Neural cell (in vitro differentiated cells): ENCODE data around the gene STK40. TPM values are rescaled to one million over a fixed set of nuclear protein-coding genes. Genes with fewer than 3 reads are reported as not detected.

ENCODE experiments used
- H2AFZ ChIP-seq: fragments of 200-600, 300-800 bp; sonication (generic), shearing (Covaris generic); 2 replicates; pipeline ENCODE4 v1.6.0; 2014; ENCODE audit warnings: low read depth, mild to moderate bottlenecking, antibody characterized with exemption, low read length, moderate library complexity
- H3F3A ChIP-seq: fragments of 200-600 bp; shearing (Covaris generic); 2 replicates; pipeline ENCODE4 v1.6.1; 2016; ENCODE audit warnings: mild to moderate bottlenecking, moderate library complexity, mixed read lengths, antibody characterized with exemption, low read length; ENCODE audit not compliant: insufficient read depth, poor library complexity, severe bottlenecking
- H3K27ac ChIP-seq: fragments of 200-600, 300-800 bp; sonication (generic), shearing (Covaris generic); 2 replicates; pipeline ENCODE4 v1.5.1; 2014; ENCODE audit warnings: mild to moderate bottlenecking, low read length, moderate library complexity
- H3K27me3 ChIP-seq: fragments of 300-800, 200-600 bp; sonication (generic), shearing (Covaris generic); 2 replicates; pipeline ENCODE4 v1.6.0; 2014; ENCODE audit warnings: mild to moderate bottlenecking, low read depth, low read length, moderate library complexity; ENCODE audit not compliant: insufficient read depth
- H3K36me3 ChIP-seq: fragments of 300-800, 200-600 bp; sonication (generic), shearing (Covaris generic); 2 replicates; pipeline ENCODE4 v1.5.1; 2014; ENCODE audit warnings: mild to moderate bottlenecking, antibody characterized with exemption, low read length, moderate library complexity; ENCODE audit not compliant: insufficient read depth
- H3K4me2 ChIP-seq: fragments of 300-800, 200-600 bp; sonication (generic), shearing (Covaris generic); 2 replicates; pipeline ENCODE4 v1.6.0; 2014; ENCODE audit warnings: mild to moderate bottlenecking, low read length
- H3K4me3 ChIP-seq: fragments of 300-800, 200-600 bp; sonication (generic), shearing (Covaris generic); 2 replicates; pipeline ENCODE4 v1.5.1; 2014; ENCODE audit warnings: mild to moderate bottlenecking, low read length, moderate library complexity
- H3K79me2 ChIP-seq: fragments of 200-600 bp; shearing (Covaris generic); replicated peaks from 2 replicates; pipeline ENCODE4 v1.6.0; 2014; ENCODE audit warnings: mild to moderate bottlenecking, low read length, moderate library complexity; ENCODE audit not compliant: insufficient read depth
- H3K9ac ChIP-seq: fragments of 300-800, 200-600 bp; sonication (generic), shearing (Covaris generic); 2 replicates; pipeline ENCODE4 v1.6.1; 2016; ENCODE audit warnings: mild to moderate bottlenecking, low read length, mixed read lengths
- H3K9me2 ChIP-seq: fragments of 200-600 bp; shearing (Covaris generic); 2 replicates; pipeline ENCODE4 v1.6.1; 2016; ENCODE audit warnings: mild to moderate bottlenecking, low read length, mixed read lengths; ENCODE audit not compliant: insufficient read depth
- H3K9me3 ChIP-seq: fragments of 200-600, 300-800 bp; sonication (generic), shearing (Covaris generic); 2 replicates; pipeline ENCODE4 v1.6.1; 2016; ENCODE audit warnings: mild to moderate bottlenecking, mixed run types, low read length, moderate library complexity, mixed read lengths
- H4K20me1 ChIP-seq: fragments of 200-600 bp; shearing (Covaris generic); 2 replicates; pipeline ENCODE4 v1.6.1; 2016; ENCODE audit warnings: mild to moderate bottlenecking, mixed run types; ENCODE audit not compliant: insufficient read depth
- CTCF ChIP-seq: fragments of 450-650 bp; IDR thresholded peaks from 2 replicates; pipeline ENCODE4 v1.5.1; 2014; ENCODE audit warnings: antibody characterized with exemption, mild to moderate bottlenecking, moderate library complexity; ENCODE audit not compliant: poor library complexity, severe bottlenecking
- EP300 ChIP-seq: fragments of 450-650 bp; conservative IDR thresholded peaks from 2 replicates; pipeline ENCODE4 v1.6.1; 2014; ENCODE audit warnings: antibody characterized with exemption, mild to moderate bottlenecking, moderate library complexity; ENCODE audit not compliant: poor library complexity, severe bottlenecking
- EZH2 ChIP-seq: fragments of 200-600, 300-800 bp; shearing (Covaris generic), sonication (generic); IDR thresholded peaks from 2 replicates; pipeline ENCODE4 v1.6.1; 2014; ENCODE audit warnings: antibody characterized with exemption, low read length, borderline replicate concordance, mild to moderate bottlenecking; ENCODE audit not compliant: insufficient read depth, poor library complexity, severe bottlenecking
- MXI1 ChIP-seq: fragments of 450-650 bp; conservative IDR thresholded peaks from 2 replicates; pipeline ENCODE4 v1.6.1; 2014; ENCODE audit warnings: antibody characterized with exemption, mild to moderate bottlenecking; ENCODE audit not compliant: poor library complexity, severe bottlenecking
- POLR2AphosphoS5 ChIP-seq: IDR thresholded peaks from 2 replicates; pipeline ENCODE4 v1.6.1; 2012
- RAD21 ChIP-seq: fragments of 450-650 bp; conservative IDR thresholded peaks from 2 replicates; pipeline ENCODE4 v1.6.1; 2014; ENCODE audit warnings: antibody characterized with exemption, mild to moderate bottlenecking, moderate library complexity
- SMC3 ChIP-seq: fragments of 450-650 bp; conservative IDR thresholded peaks from 2 replicates; pipeline ENCODE4 v1.6.1; 2014; ENCODE audit warnings: antibody characterized with exemption, mild to moderate bottlenecking, moderate library complexity; ENCODE audit not compliant: poor library complexity
- TAF1 ChIP-seq: IDR thresholded peaks from 2 replicates; pipeline ENCODE4 v1.6.1; 2012; ENCODE audit warnings: low read depth
- polyA plus RNA-seq: library from polyadenylated mRNA; depleted of rRNA; stranded (reverse); fragments of >200 nt; gene quantifications from 2 replicates; pipeline ENCODE4 v1.2.3, GENCODE V29; 2014
- TF ChIP-seq, protein P1 (sequence below): IDR thresholded peaks from 2 replicates; pipeline ENCODE4 v1.6.1; 2012; ENCODE audit warnings: borderline replicate concordance

STK40 gene
- polyA plus RNA-seq, 1 donor from 2014 or later: 8.4 TPM

DNA sequence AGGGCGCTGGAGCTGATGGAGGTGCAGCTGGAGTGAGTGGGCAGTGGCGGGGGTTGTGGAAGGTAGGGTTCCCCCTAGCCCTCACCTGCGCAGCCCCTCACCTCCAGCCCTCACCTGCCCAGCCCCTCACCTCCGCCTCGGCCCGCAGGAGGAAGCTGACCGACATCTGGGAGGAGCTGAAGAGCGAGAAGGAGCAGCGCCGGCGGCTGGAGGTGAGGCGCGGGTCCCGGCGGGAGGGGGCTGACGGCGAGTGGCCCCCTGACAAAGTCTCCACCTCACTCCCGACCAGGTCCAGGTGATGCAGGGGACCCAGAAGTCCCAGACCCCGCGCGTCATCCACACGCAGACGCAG, 65.0 kb downstream of the STK40 start:
- H3K27ac ChIP-seq: no peak overlapping the region
- no peak overlapping the region for H3K4me2 ChIP-seq
- H4K20me1 ChIP-seq: no peaks in the 10 kb centered on the region
- no peak overlapping the region for H3K9ac ChIP-seq
- no peaks in the 10 kb centered on the region for H3K9me2 ChIP-seq
- no peaks in the 10 kb centered on the region for H3F3A ChIP-seq
- no peaks in the 10 kb centered on the region for H3K36me3 ChIP-seq
- H3K27me3 ChIP-seq: peaks cover 37% of the 10 kb centered on the region
- H3K79me2 ChIP-seq: no peaks in the 10 kb centered on the region
- H3K9me3 ChIP-seq: no peaks in the 10 kb centered on the region
- no peak overlapping the region for H2AFZ ChIP-seq
- H3K4me3 ChIP-seq: no peak overlapping the region
- TF ChIP-seq CTCF: no peak
- no peak for TF ChIP-seq SMC3
- TF ChIP-seq MXI1: no peak
- TF ChIP-seq EZH2: no peak
- no peak for TF ChIP-seq POLR2AphosphoS5

DNA sequence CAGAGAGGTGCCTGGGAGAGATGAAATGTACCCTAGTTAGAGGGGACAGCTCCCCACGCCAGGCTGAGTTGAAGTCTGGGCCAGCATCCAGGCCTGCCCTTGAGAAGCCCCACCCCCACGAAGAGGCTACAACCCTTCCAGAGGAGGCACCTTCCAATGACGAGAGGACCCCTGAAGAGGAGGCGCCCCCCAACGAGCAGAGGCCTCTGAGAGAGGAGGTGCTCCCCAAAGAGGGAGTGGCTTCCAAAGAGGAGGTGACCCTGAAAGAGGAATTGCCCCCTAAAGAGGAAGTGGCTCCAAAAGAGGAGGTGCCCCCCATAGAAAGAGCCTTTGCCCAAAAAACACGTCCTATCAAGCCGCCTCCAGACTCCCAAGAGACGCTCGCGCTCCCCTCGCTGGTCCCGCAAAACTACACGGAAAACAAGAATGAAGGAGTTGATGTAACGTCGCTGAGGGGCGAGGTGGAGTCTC, 65.4 kb downstream of the STK40 start:
- no peak overlapping the region for H3K4me3 ChIP-seq
- no peak overlapping the region for H2AFZ ChIP-seq
- H3F3A ChIP-seq: no peaks in the 10 kb centered on the region
- H3K27me3 ChIP-seq: peaks cover 37% of the 10 kb centered on the region
- no peaks in the 10 kb centered on the region for H3K36me3 ChIP-seq
- no peak for TF ChIP-seq RAD21
- no peak for TF ChIP-seq POLR2AphosphoS5
- TF ChIP-seq MXI1: no peak
- TF ChIP-seq TAF1: no peak
- TF ChIP-seq, protein P1, sequence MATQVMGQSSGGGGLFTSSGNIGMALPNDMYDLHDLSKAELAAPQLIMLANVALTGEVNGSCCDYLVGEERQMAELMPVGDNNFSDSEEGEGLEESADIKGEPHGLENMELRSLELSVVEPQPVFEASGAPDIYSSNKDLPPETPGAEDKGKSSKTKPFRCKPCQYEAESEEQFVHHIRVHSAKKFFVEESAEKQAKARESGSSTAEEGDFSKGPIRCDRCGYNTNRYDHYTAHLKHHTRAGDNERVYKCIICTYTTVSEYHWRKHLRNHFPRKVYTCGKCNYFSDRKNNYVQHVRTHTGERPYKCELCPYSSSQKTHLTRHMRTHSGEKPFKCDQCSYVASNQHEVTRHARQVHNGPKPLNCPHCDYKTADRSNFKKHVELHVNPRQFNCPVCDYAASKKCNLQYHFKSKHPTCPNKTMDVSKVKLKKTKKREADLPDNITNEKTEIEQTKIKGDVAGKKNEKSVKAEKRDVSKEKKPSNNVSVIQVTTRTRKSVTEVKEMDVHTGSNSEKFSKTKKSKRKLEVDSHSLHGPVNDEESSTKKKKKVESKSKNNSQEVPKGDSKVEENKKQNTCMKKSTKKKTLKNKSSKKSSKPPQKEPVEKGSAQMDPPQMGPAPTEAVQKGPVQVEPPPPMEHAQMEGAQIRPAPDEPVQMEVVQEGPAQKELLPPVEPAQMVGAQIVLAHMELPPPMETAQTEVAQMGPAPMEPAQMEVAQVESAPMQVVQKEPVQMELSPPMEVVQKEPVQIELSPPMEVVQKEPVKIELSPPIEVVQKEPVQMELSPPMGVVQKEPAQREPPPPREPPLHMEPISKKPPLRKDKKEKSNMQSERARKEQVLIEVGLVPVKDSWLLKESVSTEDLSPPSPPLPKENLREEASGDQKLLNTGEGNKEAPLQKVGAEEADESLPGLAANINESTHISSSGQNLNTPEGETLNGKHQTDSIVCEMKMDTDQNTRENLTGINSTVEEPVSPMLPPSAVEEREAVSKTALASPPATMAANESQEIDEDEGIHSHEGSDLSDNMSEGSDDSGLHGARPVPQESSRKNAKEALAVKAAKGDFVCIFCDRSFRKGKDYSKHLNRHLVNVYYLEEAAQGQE: no peak
- TF ChIP-seq SMC3: no peak
- TF ChIP-seq EZH2: no peak
- TF ChIP-seq EP300: no peak
- no peak for TF ChIP-seq CTCF
- no peak overlapping the region for H3K9ac ChIP-seq
- no peaks in the 10 kb centered on the region for H3K79me2 ChIP-seq
- no peak overlapping the region for H3K4me2 ChIP-seq
- H4K20me1 ChIP-seq: no peaks in the 10 kb centered on the region
- no peaks in the 10 kb centered on the region for H3K9me2 ChIP-seq
- H3K27ac ChIP-seq: no peak overlapping the region
- H3K9me3 ChIP-seq: no peaks in the 10 kb centered on the region
